AG04449 (cell line): ENCODE results near the gene CEACAM8.
A peak's percentile ranks its signal among the peaks of the same experiment; 100 is the strongest.

Experiments
- CTCF ChIA-PET: fragments of 350-600 bp; formaldehyde crosslinking; extraction: SDS; loops from one replicate; lab custom pipeline; 2021; ENCODE audit warnings: antibody characterized with exemption; lab: Yijun Ruan, JAX
- POLR2A ChIA-PET: fragments of 400-600, 350-600 bp; formaldehyde crosslinking; extraction: SDS; loops from one replicate; lab custom pipeline; 2020; ENCODE audit warnings: antibody characterized with exemption, inconsistent platforms; lab: Yijun Ruan, JAX
- DNase-seq: peaks from one replicate; pipeline ENCODE4 v3.0.0-alpha.2; 2010; ENCODE audit warnings: low read depth, low spot score
- H3K4me3 ChIP-seq: 2 replicates; pipeline ENCODE4 v1.5.1; 2011; ENCODE audit warnings: low read depth, mild to moderate bottlenecking, control low read depth, low read length
- CTCF ChIP-seq: IDR thresholded peaks from one replicate; pipeline ENCODE4 v1.5.1; 2011; ENCODE audit warnings: mild to moderate bottlenecking, moderate library complexity, low read length, control low read depth, inconsistent platforms; ENCODE audit not compliant: insufficient read depth; ENCODE audit errors: missing control alignments

Gene CEACAM8

GRCh38 chr19:42606660-42607351, 12.1 kb upstream of the CEACAM8 start:
- POLR2A ChIA-PET: no interaction called here
- no peak for DNase-seq
- peak; percentile 66 for TF ChIP-seq CTCF
- H3K4me3 ChIP-seq: no peak overlapping the region
- CTCF ChIA-PET: interaction anchor here (0.7 to 4.4 kb wide), 3 partner anchors 9 to 15 kb away, joined by 3 to 21 read pairs (median 6); no protein-coding TSS in a partner anchor

- DNase-seq: no peak
- ChIA-PET CTCF (interaction anchor here (0.9 to 1.1 kb wide), 2 partner anchors 10 to 26 kb away, joined by 3 to 4 read pairs; no protein-coding TSS in a partner anchor), POLR2A (no interaction called here)
- TF ChIP-seq CTCF: no peak
- no peak overlapping the region for H3K4me3 ChIP-seq
Observed at GRCh38 chr19:42601811-42602443, 7.2 kb upstream of the CEACAM8 start.

DNA sequence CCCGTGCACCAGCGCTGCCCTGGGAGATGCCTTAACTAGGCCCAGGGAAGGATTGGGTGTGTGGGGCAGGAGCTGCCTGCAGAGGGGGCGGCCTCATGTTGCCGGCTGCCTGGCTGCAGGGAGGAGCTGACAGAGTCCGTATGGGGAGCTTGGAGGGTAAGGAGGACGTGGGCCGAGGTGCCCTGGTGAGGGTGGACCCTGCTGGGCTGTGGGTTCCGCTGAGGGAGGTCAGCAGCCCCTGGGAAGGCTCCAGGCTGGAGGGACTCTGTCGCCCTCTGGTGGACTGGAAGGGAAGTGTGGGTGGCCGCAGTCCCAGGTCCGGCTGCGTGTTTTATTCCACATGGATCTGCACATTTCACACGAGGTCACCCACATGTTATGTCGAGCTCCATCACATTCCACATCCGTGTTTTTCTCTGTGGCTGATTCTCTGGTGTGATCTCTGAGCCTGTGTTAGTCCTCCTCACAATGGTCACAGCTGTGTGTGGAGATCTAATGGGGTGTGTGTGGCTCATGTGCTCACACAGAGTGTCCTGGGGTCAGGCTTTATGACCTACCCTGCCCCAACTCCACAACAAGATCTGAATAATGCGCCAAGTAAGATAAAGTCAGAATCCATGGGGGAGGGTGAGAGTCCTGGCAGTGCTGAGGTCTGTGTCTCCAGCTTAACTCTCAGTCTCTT, 1.8 kb upstream of the CEACAM8 start:
- POLR2A ChIA-PET: no interaction called here
- CTCF ChIA-PET: interaction anchor here (0.5 to 3.3 kb wide), 28 partner anchors 10 to 1514 kb away, joined by 3 to 34 read pairs (median 5); no protein-coding TSS in a partner anchor
- TF ChIP-seq CTCF: peak; percentile 86
- H3K4me3 ChIP-seq: no peak overlapping the region
- no peak for DNase-seq

- no peak overlapping the region for H3K4me3 ChIP-seq
- no peak for TF ChIP-seq CTCF
- ChIA-PET POLR2A (no interaction called here), CTCF (interaction anchor here (0.6 to 3.3 kb wide), 24 partner anchors 10 to 196 kb away, joined by 3 to 34 read pairs (median 6); no protein-coding TSS in a partner anchor)
- DNase-seq: no peak
Observed at GRCh38 chr19:42595550-42596172, 937 bp upstream of the CEACAM8 start.

DNA sequence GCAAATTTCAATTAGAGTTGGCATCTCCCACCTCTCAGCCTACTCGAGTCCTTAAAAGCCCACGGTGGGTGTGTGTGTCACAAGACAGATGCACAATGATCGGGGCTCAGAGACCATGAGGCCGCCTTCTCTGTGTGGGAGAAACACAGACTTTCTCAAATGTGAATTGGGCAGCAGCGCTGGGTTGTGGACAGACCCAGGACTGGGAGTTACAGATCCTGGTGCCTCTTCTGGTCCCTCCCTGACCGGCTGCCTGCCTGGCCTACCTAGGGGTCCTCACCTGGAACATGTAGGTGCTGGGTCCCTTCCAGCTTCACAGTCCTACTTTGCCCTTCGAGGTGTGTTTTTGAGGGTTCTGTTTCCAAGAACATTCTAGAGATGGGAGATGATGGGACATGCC, 4.9 kb downstream of the CEACAM8 start:
- TF ChIP-seq CTCF: no peak
- CTCF ChIA-PET: no interaction called here

More for the DNA sequence above, 4.9 kb downstream of the CEACAM8 start:
- no peak overlapping the region for H3K4me3 ChIP-seq
- no peak for DNase-seq
- POLR2A ChIA-PET: no interaction called here
